Coronary artery (tissue), 2 donors: ENCODE data around the gene AK9.
"Not testable (repeated sequence)": the region's sequence is repeated elsewhere in the genome, so short reads cannot be mapped to it uniquely, and the experiment has no call there.

ENCODE experiments used
- DNase-seq: peaks from one replicate; pipeline ENCODE4 v3.0.0-alpha.2; 2017; ENCODE audit warnings: low spot score
- H3K27ac ChIP-seq, 2 donors: fragments of 200-600 bp; sonication (generic); one replicate each; pipeline ENCODE4 v1.5.1; 2016 to 2019
- H3K4me3 ChIP-seq: fragments of 200-600 bp; sonication (generic); 2 replicates; pipeline ENCODE4 v1.5.1; 2016; ENCODE audit warnings: mild to moderate bottlenecking, moderate library complexity
- CTCF ChIP-seq: fragments of 200-600 bp; sonication (generic); IDR thresholded peaks from one replicate; pipeline ENCODE4 v1.5.1; 2019; ENCODE audit warnings: antibody characterized with exemption

The AK9 gene

DNA sequence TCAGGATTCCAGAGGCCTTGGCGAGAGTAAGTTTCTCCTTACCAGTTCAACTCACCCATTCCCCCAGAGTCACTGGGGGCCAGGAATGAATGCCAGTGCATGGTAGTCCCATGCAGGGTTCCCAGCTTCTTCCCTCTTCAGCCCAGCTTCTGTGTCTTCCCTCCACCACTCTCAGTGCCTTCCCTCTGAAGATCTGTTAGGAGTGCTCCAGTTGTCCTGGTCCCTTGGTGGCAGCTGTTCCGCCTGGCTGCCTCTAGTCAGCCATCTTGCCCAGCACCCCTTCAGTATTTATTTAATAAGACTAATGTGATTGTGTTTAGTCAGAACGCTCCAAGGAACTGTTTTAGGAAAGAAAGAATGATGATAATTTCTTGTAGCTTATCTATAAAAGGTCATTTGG lies 23.2 kb upstream of the AK9 start:
- no peak overlapping the region for H3K4me3 ChIP-seq
- no peak for TF ChIP-seq CTCF
- H3K27ac ChIP-seq, result no peak overlapping the region
- DNase-seq, result no peak

- no peak for DNase-seq
- no peak for TF ChIP-seq CTCF
- H3K27ac ChIP-seq, result no peak overlapping the region
- H3K4me3 ChIP-seq, result no peak overlapping the region
These were observed 22.1 kb upstream of the AK9 start for GRCh38 chr6:109713097-109713496.

- H3K27ac ChIP-seq, H3K4me3 ChIP-seq, DNase-seq: not testable (repeated sequence)
These were observed 17.1 kb upstream of the AK9 start for GRCh38 chr6:109708099-109708498.

GRCh38 chr6:109706513-109706912 lies 15.5 kb upstream of the AK9 start:
- no peak for TF ChIP-seq CTCF
- no peak for DNase-seq
- no peak overlapping the region for H3K4me3 ChIP-seq
- H3K27ac ChIP-seq, result no peak overlapping the region

DNA sequence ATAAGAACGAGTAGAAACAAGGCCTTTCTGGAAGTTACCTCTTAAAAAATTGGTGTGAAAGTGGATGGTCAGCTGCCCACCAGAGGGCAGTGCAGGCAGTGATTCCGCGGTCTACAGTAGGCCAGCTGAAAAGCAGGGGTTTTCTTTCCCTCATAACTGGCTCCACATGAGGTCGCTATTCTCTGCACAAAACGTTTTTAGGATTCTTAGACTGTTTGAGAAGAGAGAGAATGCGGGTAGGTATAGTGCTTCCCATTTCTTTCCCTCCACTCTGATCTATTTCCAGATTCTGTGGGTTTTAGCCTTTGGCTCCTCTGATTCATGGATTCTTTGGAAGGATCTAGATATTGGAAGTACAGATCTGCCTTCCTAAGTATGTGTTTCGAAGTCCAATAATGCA lies 14.3 kb upstream of the AK9 start:
- DNase-seq, result no peak
- no peak overlapping the region for H3K27ac ChIP-seq
- no peak overlapping the region for H3K4me3 ChIP-seq
- peak; percentile 93 for TF ChIP-seq CTCF

GRCh38 chr6:109702791-109703190 lies 11.8 kb upstream of the AK9 start:
- no peak for DNase-seq
- no peak overlapping the region for H3K27ac ChIP-seq
- no peak overlapping the region for H3K4me3 ChIP-seq
- no peak for TF ChIP-seq CTCF

DNA sequence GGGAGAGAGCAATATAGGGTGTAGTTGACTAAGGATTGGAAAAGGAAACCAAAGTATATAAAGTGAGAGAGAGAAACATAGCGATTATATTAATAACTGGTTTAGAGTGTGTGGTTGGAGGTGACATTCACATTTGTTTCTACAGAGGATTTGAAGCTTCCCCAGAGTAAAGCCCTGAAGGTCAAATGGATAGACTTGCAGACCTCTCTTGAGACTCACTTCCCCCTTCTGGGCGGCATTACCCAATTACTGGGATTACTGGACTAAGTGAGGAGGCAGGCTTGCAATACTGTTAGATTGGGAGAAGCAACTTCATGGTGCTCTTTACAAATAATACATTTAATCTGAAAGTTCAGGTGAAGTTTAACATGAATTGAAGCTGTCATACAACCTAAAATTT lies 10.8 kb upstream of the AK9 start:
- no peak for DNase-seq
- TF ChIP-seq CTCF, result no peak
- no peak overlapping the region for H3K4me3 ChIP-seq
- no peak overlapping the region for H3K27ac ChIP-seq

DNA sequence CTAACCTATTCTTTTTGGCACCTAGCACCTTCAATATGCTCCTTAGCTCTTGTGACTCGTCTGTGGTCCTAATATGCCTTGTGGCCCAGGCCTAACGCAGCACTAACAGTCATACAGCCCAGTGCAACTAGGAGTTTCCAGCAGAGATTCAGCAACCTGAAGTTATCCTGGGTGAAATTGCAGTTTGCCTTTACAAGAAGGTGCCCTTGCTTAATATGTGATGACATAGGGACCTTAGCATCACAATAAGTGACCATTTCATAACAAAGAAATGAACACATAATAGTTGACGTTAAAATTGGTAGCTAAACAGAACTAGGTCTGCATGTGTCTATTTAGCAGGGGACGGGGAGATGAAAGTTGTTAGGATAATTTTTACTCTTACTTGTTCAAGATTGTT lies 10.2 kb upstream of the AK9 start:
- TF ChIP-seq CTCF, result no peak
- Histone ChIP-seq H3K27ac (no peak overlapping the region), H3K4me3 (no peak overlapping the region)
- no peak for DNase-seq
